ENCODE measurements around the gene MYZAP. TPM values are rescaled to one million over a fixed set of nuclear protein-coding genes. Genes with fewer than 3 reads are reported as not detected.

MYZAP gene
- total and polyA plus RNA-seq, 5 donors from 2014 or later, result 0.49 to 3.9 (median 1.6) TPM

GRCh38 chr15:57550640-57551039, 41.1 kb upstream of the MYZAP start:
- no peak for DNase-seq
- H3K4me1 Mint-ChIP-seq, result no peaks in the 10 kb centered on the region
- H3K27me3 ChIP-seq (ENCODE audit: control insufficient read depth, insufficient read depth, low read length), result no peaks in the 10 kb centered on the region

GRCh38 chr15:57551715-57552677, 39.7 kb upstream of the MYZAP start:
- H3K27me3 ChIP-seq (ENCODE audit: control insufficient read depth, insufficient read depth, low read length), result no peaks in the 10 kb centered on the region
- Mint-ChIP-seq H3K4me3 (no peak overlapping the region), H3K27me3 (peaks cover 5% of the 10 kb centered on the region), H3K27ac (no peak overlapping the region), H3K9me3 (no peaks in the 10 kb centered on the region), H3K36me3 (no peaks in the 10 kb centered on the region), H3K4me1 (no peaks in the 10 kb centered on the region)
- DNase-seq (no peak), ATAC-seq (ENCODE audit: low read depth in 2 of 2) (no peak)
- no peaks in the 10 kb centered on the region for H3K36me3 ChIP-seq (ENCODE audit: control insufficient read depth, insufficient read depth, low read length)
- no peak overlapping the region for H3K4me3 ChIP-seq (ENCODE audit: low read depth, low read length)
- H3K4me1 ChIP-seq (ENCODE audit: control insufficient read depth, insufficient read depth, low read length, poor library complexity, severe bottlenecking), result no peaks in the 10 kb centered on the region
- H3K27ac ChIP-seq (ENCODE audit: insufficient read depth, low read length, poor library complexity, severe bottlenecking), result no peak overlapping the region
- no peaks in the 10 kb centered on the region for H3K9me3 ChIP-seq (ENCODE audit: control insufficient read depth in 2 of 2, low read length in 2 of 2)

More at GRCh38 chr15:57550640-57551039, 41.1 kb upstream of the MYZAP start:
- Mint-ChIP-seq H3K9me3 (no peaks in the 10 kb centered on the region), H3K27ac (no peak overlapping the region), H3K36me3 (no peaks in the 10 kb centered on the region), H3K27me3 (peaks cover 12% of the 10 kb centered on the region), H3K4me3 (no peak overlapping the region)
- H3K9me3 ChIP-seq (ENCODE audit: control insufficient read depth in 2 of 2, low read length in 2 of 2), result no peaks in the 10 kb centered on the region
- ATAC-seq (ENCODE audit: low read depth in 2 of 2), result no peak
- no peak overlapping the region for H3K27ac ChIP-seq (ENCODE audit: insufficient read depth, low read length, poor library complexity, severe bottlenecking)
- H3K4me1 ChIP-seq (ENCODE audit: control insufficient read depth, insufficient read depth, low read length, poor library complexity, severe bottlenecking), result no peaks in the 10 kb centered on the region
- H3K36me3 ChIP-seq (ENCODE audit: control insufficient read depth, insufficient read depth, low read length), result no peaks in the 10 kb centered on the region
- no peak overlapping the region for H3K4me3 ChIP-seq (ENCODE audit: low read depth, low read length)

DNA sequence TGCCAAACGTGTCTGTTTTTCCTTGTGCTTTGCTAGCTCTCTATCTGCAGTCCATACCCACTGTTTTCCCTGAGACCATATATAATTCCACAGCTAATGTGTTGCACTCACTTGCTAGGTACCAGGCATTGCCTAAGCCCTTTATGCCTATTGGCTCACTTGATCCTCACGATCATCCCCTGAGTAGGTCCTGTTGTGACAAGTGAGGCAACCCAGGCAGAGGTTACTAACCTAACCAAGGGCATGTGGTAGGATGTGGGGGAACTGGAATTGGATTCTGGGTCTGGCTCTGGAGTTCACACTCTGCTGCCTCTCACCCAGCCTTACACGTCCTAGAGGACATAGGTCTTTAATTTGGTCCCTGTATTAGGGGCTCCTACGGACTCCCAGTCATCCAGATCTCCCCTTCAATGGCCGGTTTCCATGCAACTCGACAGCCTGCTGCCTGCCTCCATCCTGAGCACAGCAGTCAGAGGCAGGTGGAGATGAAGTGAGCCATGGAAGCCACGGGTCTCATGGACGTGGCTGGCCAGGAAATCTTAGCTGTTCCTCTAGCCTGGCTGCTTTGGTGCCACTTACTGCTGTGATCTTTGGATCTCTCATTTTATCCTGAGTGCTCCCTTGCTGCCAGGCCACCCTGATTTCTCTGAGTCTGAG, 38.9 kb upstream of the MYZAP start:
- H3K4me3 Mint-ChIP-seq, result no peak overlapping the region
- H3K4me1 ChIP-seq (ENCODE audit: control insufficient read depth, insufficient read depth, low read length, poor library complexity, severe bottlenecking), result no peaks in the 10 kb centered on the region
- H3K27me3 Mint-ChIP-seq, result peaks cover 5% of the 10 kb centered on the region
- DNase-seq (no peak), ATAC-seq (ENCODE audit: low read depth in 2 of 2) (no peak)
- H3K9me3 ChIP-seq (ENCODE audit: control insufficient read depth in 2 of 2, low read length in 2 of 2), result no peaks in the 10 kb centered on the region
- H3K9me3 Mint-ChIP-seq, result no peaks in the 10 kb centered on the region
- H3K27me3 ChIP-seq (ENCODE audit: control insufficient read depth, insufficient read depth, low read length), result no peaks in the 10 kb centered on the region
- no peaks in the 10 kb centered on the region for H3K36me3 Mint-ChIP-seq
- no peaks in the 10 kb centered on the region for H3K36me3 ChIP-seq (ENCODE audit: control insufficient read depth, insufficient read depth, low read length)
- H3K4me3 ChIP-seq (ENCODE audit: low read depth, low read length), result no peak overlapping the region
- H3K4me1 Mint-ChIP-seq, result no peaks in the 10 kb centered on the region
- H3K27ac ChIP-seq (ENCODE audit: insufficient read depth, low read length, poor library complexity, severe bottlenecking), result no peak overlapping the region
- H3K27ac Mint-ChIP-seq, result no peak overlapping the region

DNA sequence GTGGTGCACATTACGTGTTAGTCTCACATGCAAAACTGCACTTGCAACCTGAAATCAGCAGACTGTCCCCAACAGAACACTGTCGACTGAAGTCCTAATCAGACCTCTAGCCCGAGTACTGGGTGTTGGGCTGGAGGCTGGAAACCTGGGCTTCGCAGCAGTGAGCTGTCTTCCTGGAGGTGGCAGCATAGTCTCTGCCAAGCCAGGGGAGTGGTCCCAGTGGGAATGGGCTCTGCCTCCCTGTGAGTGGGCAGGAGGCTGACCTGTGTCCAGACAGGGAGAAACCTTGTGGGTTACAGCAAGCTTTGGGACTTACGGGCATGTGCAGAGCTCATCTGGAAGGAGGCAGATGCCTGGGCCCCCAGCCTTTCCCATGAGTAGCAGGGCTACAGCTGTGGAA, 38.2 kb upstream of the MYZAP start:
- no peak overlapping the region for H3K27ac Mint-ChIP-seq
- DNase-seq, result no peak
- no peak overlapping the region for H3K4me3 ChIP-seq (ENCODE audit: low read depth, low read length)
- no peaks in the 10 kb centered on the region for H3K4me1 Mint-ChIP-seq
- no peaks in the 10 kb centered on the region for H3K4me1 ChIP-seq (ENCODE audit: control insufficient read depth, insufficient read depth, low read length, poor library complexity, severe bottlenecking)
- H3K36me3 Mint-ChIP-seq, result no peaks in the 10 kb centered on the region
- H3K4me3 Mint-ChIP-seq, result no peak overlapping the region
- H3K9me3 Mint-ChIP-seq, result no peaks in the 10 kb centered on the region
- ATAC-seq (ENCODE audit: low read depth in 2 of 2), result no peak
- no peaks in the 10 kb centered on the region for H3K36me3 ChIP-seq (ENCODE audit: control insufficient read depth, insufficient read depth, low read length)
- H3K27ac ChIP-seq (ENCODE audit: insufficient read depth, low read length, poor library complexity, severe bottlenecking), result no peak overlapping the region
- no peaks in the 10 kb centered on the region for H3K27me3 ChIP-seq (ENCODE audit: control insufficient read depth, insufficient read depth, low read length)
- peaks cover 5% of the 10 kb centered on the region for H3K27me3 Mint-ChIP-seq
- no peaks in the 10 kb centered on the region for H3K9me3 ChIP-seq (ENCODE audit: control insufficient read depth in 2 of 2, low read length in 2 of 2)

DNA sequence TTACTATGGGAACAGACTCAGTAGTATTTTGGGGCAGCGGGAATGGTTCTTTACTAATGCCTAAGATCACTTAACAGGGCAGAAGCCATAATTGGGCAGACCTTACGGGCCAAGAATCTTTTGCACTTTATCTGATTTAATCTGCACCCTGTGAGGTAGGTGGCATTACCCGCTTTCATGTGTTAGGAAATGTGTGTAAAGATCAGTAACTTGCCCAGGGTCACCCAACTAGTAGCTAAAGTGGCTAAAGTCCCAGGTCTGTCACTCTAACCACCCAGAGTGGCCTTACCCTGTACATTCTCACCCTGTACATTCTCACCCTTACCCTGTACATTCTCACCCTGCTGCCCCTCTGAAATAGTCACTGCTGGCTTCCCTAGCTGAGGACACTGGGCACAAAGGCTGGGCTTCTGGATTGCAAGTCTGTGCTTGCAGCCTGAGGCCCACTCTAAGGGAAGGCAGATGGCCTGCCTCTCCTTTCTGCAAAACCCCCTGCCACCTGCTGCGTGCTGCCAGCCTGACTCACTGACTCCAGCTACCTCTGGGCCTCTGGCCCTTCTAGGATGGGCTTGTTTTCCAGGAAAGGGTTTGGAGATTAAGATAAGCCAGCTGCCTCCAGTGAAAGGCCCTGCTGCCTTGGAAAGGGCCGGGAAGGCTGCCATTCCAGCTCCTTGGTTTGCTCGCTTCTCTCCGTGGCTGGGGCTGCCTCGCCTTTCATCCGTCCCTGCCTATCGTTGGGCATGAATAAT, 37.5 kb upstream of the MYZAP start:
- no peak for ATAC-seq (ENCODE audit: low read depth in 2 of 2)
- DNase-seq, result no peak
- H3K4me1 Mint-ChIP-seq, result no peaks in the 10 kb centered on the region
- no peaks in the 10 kb centered on the region for H3K9me3 ChIP-seq (ENCODE audit: control insufficient read depth in 2 of 2, low read length in 2 of 2)
- no peaks in the 10 kb centered on the region for H3K36me3 ChIP-seq (ENCODE audit: control insufficient read depth, insufficient read depth, low read length)
- H3K27ac ChIP-seq (ENCODE audit: insufficient read depth, low read length, poor library complexity, severe bottlenecking), result no peak overlapping the region
- peaks cover 5% of the 10 kb centered on the region for H3K27me3 Mint-ChIP-seq
- no peaks in the 10 kb centered on the region for H3K27me3 ChIP-seq (ENCODE audit: control insufficient read depth, insufficient read depth, low read length)
- H3K9me3 Mint-ChIP-seq, result no peaks in the 10 kb centered on the region
- no peaks in the 10 kb centered on the region for H3K4me1 ChIP-seq (ENCODE audit: control insufficient read depth, insufficient read depth, low read length, poor library complexity, severe bottlenecking)
- no peak overlapping the region for H3K27ac Mint-ChIP-seq
- no peaks in the 10 kb centered on the region for H3K36me3 Mint-ChIP-seq
- no peak overlapping the region for H3K4me3 Mint-ChIP-seq
- no peak overlapping the region for H3K4me3 ChIP-seq (ENCODE audit: low read depth, low read length)

DNA sequence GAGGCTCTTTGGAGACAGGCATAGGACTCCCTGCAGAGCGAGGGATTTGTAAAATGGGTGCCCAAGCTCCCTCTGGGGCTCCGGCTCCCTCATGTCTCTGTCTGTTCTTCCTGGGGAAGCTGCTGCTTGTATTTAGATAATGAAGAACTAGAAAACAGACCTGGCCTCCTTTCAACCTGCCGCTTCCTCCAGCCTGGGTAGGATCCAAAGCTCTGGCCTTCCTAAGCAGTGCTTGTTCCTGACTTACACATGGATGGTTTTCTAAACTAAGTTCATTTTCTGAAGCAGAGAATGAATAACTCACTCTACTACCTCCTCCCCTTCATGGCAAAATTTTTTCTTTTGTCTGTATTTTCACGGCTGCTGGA, 36.9 kb upstream of the MYZAP start:
- H3K4me3 Mint-ChIP-seq, result no peak overlapping the region

DNA sequence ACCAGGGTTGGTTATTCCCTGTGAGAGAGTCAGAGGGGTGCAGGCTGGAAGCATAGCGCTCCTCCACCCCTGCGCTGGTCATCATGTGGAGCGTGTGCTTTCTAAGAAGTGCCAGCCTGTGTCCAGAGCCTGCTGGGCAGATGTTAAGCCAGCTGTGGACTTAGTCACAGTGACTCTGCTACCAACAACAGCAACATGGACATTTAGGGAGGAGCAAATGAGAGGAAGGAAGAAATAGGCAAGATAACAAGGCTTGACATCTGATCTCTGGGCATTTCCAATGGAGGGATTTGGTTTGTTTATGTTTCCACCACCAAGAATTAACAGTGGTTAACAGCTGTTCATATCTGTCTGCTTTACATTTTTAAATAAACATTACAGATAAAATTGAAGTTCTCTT, 36.4 kb upstream of the MYZAP start:
- no peak overlapping the region for H3K27ac ChIP-seq (ENCODE audit: insufficient read depth, low read length, poor library complexity, severe bottlenecking)
- H3K36me3 Mint-ChIP-seq, result no peaks in the 10 kb centered on the region
- H3K27me3 Mint-ChIP-seq, result peaks cover 9% of the 10 kb centered on the region
- H3K9me3 ChIP-seq (ENCODE audit: control insufficient read depth in 2 of 2, low read length in 2 of 2), result no peaks in the 10 kb centered on the region
- no peaks in the 10 kb centered on the region for H3K4me1 ChIP-seq (ENCODE audit: control insufficient read depth, insufficient read depth, low read length, poor library complexity, severe bottlenecking)
- H3K36me3 ChIP-seq (ENCODE audit: control insufficient read depth, insufficient read depth, low read length), result no peaks in the 10 kb centered on the region
- H3K9me3 Mint-ChIP-seq, result no peaks in the 10 kb centered on the region
- peaks cover 0 to 2% (median 0%) of the 10 kb centered on the region in 4 donors for H3K4me1 Mint-ChIP-seq
- no peak for DNase-seq
- no peak overlapping the region for H3K4me3 Mint-ChIP-seq
- H3K27ac Mint-ChIP-seq, result no peak overlapping the region
- H3K27me3 ChIP-seq (ENCODE audit: control insufficient read depth, insufficient read depth, low read length), result no peaks in the 10 kb centered on the region
- ATAC-seq (ENCODE audit: low read depth in 2 of 2), result no peak
- no peak overlapping the region for H3K4me3 ChIP-seq (ENCODE audit: low read depth, low read length)

More for the DNA sequence above, 36.9 kb upstream of the MYZAP start:
- Mint-ChIP-seq H3K9me3 (no peaks in the 10 kb centered on the region), H3K4me1 (no peaks in the 10 kb centered on the region), H3K36me3 (no peaks in the 10 kb centered on the region), H3K27ac (no peak overlapping the region), H3K27me3 (peaks cover 5% of the 10 kb centered on the region)
- Histone ChIP-seq H3K36me3 (ENCODE audit: control insufficient read depth, insufficient read depth, low read length) (no peaks in the 10 kb centered on the region), H3K27me3 (ENCODE audit: control insufficient read depth, insufficient read depth, low read length) (no peaks in the 10 kb centered on the region), H3K4me3 (ENCODE audit: low read depth, low read length) (no peak overlapping the region), H3K9me3 (ENCODE audit: control insufficient read depth in 2 of 2, low read length in 2 of 2) (no peaks in the 10 kb centered on the region), H3K27ac (ENCODE audit: insufficient read depth, low read length, poor library complexity, severe bottlenecking) (no peak overlapping the region), H3K4me1 (ENCODE audit: control insufficient read depth, insufficient read depth, low read length, poor library complexity, severe bottlenecking) (no peaks in the 10 kb centered on the region)
- DNase-seq (no peak), ATAC-seq (ENCODE audit: low read depth in 2 of 2) (no peak)
